DMS 273 (cell line): Measurements from ENCODE around the gene GNG5.
"Not testable (repeated sequence)": the region's sequence is repeated elsewhere in the genome, so short reads cannot be mapped to it uniquely, and the experiment has no call there.

Experiments
- DNase-seq: peaks from one replicate; lab custom pipeline; 2025; ENCODE audit not compliant: unreplicated experiment; lab: John Stamatoyannopoulos, UW

Gene GNG5

GRCh38 chr1:84506002-84506728 is at the start of gene GNG5, which contains the start of gene SPATA1:
TSS of gene GNG5 (minus strand) at chr1:84506581. CDS start at chr1:84506091, 490 bp downstream.
TSS of gene SPATA1 (plus strand) at chr1:84506386. CDS start at chr1:84516360, 9,974 bp downstream.
- peak; percentile 99 for DNase-seq

DNA sequence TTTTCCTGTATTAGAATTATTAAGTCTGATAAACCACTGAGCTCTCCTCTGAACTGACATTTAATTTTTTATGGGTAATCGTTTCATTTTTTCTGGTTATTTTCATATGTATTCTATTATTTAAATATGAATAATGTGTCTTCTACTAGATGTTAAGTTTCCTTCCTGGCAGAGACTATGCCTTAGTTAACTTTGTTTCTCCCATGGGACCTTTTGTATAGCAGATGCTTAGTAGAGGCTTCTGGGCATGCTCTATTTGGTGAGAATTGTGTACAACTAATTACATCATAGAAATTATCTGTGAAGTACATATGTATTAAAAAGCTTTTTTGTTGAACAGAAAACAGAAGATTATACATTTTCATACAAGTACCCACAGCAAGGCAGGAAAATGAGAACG is 44.4 kb upstream of the GNG5 start:
- DNase-seq = peak; percentile 76

- DNase-seq = peak; percentile 2
Measured at GRCh38 chr1:84541679-84542078, 35.3 kb upstream of the GNG5 start.

GRCh38 chr1:84540759-84541158 is 34.4 kb upstream of the GNG5 start:
- DNase-seq = no peak

GRCh38 chr1:84539972-84540371 is 33.6 kb upstream of the GNG5 start:
- no peak for DNase-seq

- no peak for DNase-seq
Measured at GRCh38 chr1:84538599-84538998, 32.2 kb upstream of the GNG5 start.

DNA sequence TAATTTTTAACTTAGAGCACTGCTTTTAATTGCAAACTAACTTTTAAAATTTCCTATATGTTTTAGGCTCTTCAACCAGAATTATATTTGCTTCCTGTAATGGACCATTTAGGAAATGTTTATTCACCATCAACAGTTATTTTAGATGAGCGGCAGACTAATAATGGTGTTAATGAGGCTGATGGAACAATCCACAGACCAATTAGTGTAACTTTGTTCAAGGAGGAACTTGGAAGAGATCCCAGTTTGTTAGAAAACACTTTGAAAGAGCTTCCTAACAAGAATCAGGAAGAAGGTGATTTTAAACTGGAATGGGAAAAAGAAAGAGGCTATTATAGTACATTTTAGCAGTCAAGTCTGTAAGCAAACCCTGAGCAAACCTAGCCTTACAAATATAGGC is 19.4 kb upstream of the GNG5 start:
- peak; percentile 15 for DNase-seq

DNA sequence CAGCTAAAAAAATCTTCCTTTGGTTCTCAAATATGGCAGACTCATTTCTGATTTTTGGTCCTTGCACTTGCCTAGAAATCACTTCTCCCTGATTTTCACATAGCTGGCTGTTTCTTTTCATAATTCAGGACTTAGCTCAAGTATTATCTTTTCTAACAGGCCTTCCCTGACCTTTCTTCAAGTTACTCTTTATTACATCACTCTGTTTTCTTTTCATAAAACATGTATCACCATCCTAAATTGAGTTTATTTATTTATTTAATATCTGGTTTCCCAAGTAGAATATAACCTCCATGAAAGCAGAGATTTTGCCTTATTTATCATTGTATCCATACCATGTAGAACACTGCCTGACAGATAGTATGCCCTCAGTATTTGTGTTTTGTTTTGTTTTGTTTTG is 18.2 kb upstream of the GNG5 start:
- DNase-seq = no peak

- no peak for DNase-seq
Measured at GRCh38 chr1:84510668-84511067, 4.3 kb upstream of the GNG5 start.

DNA sequence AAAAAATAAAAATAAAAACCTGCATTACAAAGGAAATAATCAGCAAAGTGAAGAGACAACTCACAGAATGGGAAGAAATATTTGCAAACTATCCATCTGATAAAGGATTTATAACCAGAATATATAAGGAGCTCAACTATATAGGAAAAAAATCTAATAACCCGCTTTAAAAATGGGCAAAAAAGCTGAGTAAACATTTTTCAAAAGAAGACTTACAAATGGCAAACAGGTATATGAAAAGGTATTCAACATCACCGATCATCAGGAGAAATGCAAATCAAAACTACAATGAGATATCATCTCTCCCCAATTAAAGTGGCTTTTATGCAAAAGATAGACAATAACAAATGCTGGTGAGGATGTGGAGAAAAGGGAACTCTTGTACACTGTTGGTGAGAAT is 3.8 kb upstream of the GNG5 start:
- DNase-seq = no peak

- no peak for DNase-seq
Measured at GRCh38 chr1:84509029-84509428, 2.6 kb upstream of the GNG5 start.

DNA sequence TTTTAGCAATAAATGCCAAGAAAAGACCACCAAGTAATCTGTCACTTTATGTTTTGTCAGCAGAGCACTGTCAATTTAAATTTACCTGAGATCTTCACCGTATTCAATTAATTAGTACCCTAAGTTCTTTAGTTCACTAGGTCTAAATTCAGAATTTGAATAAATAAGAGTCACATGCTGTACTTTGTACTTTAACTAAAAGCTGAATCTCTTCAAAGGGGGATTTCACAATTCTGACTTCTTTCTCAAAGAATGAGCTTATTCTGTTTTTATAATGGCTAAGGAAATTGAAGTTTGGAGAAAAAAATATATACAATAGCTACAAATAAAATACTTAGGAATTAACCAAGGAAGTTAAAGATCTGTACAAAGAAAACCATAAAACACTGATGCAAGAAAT is 2.1 kb upstream of the GNG5 start:
- no peak for DNase-seq

- not testable (repeated sequence) for DNase-seq
Measured at GRCh38 chr1:84507887-84508286, 1.5 kb upstream of the GNG5 start.

- DNase-seq = no peak
Measured at GRCh38 chr1:84506729-84507453, 510 bp upstream of the GNG5 start.

GRCh38 chr1:84505493-84506001 is 834 bp downstream of the GNG5 start:
- DNase-seq = peak; percentile 92

- peak; percentile 33 for DNase-seq
Measured at GRCh38 chr1:84504580-84505492, 1.5 kb downstream of the GNG5 start.

DNA sequence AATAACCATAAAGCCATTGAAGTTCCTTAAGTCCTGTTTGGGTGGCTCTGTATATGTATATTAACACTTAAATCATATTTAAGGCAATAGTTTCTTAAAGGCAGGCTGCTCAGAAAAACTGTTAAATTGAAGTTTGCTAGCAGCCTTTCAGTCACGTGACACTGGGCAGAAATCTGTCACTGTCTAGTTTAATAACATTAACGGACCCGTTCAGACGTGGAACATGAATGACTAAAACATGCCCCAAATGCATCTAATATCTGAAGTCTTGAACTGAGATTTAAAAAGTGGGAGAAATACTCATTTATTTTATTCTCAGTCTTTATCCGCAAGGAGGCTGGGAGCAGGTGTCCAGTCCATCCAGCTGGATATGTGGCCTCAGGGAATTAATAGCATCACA is 3.5 kb downstream of the GNG5 start:
- peak; percentile 28 for DNase-seq

DNA sequence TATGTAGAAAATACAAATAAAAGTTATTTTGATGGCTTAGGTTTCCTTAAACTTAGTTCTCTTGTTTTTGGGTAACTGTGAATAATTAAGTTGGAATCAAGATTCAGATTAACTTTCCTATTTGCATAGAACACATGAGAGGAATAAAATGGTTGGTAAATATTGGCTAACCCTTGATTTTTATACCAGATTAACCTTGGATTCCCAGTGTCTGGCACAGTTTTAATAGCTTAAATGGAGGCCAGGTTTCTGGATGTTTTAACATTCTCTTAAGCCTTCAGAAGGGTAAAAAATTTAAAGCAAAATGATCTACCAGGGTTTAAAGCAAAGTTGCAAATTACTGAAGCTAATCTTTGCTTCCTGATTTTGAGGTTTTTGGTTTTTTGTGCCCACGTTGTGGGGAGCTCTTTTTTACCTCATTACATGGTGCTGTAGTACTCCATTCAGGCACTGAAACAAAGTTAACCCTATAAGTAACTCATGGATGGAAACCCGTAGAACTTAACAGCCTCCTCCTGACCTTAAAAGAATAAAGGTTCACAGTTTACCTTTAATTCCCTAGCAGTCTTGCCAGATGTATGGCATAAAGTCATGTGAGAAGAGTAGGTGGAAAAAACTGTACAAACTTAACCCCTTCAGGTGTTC is 8.6 kb downstream of the GNG5 start:
- DNase-seq = no peak

- DNase-seq = no peak
Measured at GRCh38 chr1:84496498-84496897, 9.9 kb downstream of the GNG5 start.

- no peak for DNase-seq
Measured at GRCh38 chr1:84493747-84494146, 12.6 kb downstream of the GNG5 start.

DNA sequence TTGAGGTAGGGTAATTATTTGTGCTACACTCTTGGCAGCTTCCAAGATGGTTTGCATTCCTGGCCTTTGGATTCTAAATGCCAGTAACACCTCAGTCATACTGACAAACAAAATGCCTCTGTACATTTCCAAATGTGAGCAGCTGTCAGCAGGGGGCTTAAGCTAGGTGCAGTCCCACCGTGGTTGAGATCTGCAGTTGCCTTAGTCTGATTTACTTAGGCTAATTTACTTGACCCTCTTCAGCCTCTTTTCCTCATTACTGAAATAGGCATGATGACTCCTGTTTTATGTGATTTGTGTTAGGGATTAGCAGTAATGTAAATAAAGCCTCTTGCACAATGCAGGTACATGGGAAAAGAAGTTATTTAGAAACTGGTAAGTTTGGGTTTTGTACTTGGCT is 13.7 kb downstream of the GNG5 start:
- peak; percentile 5 for DNase-seq
